Stimulated activated CD4-positive, alpha-beta T cell treated with anti-CD3 and anti-CD28 coated beads, TNF-alpha, amount 100 ng/mL, for 24 hours (primary cell): ENCODE results near the gene ZC3H6.
"Not testable (repeated sequence)": the region's sequence is repeated elsewhere in the genome, so short reads cannot be mapped to it uniquely, and the experiment has no call there.

ENCODE experiments used
- DNase-seq, 3 experiments: peaks; one replicate each; pipeline ENCODE4 v3.0.0-alpha.2; 2020; ENCODE audit warnings: low read depth in 3 of 3

ZC3H6 gene

DNA sequence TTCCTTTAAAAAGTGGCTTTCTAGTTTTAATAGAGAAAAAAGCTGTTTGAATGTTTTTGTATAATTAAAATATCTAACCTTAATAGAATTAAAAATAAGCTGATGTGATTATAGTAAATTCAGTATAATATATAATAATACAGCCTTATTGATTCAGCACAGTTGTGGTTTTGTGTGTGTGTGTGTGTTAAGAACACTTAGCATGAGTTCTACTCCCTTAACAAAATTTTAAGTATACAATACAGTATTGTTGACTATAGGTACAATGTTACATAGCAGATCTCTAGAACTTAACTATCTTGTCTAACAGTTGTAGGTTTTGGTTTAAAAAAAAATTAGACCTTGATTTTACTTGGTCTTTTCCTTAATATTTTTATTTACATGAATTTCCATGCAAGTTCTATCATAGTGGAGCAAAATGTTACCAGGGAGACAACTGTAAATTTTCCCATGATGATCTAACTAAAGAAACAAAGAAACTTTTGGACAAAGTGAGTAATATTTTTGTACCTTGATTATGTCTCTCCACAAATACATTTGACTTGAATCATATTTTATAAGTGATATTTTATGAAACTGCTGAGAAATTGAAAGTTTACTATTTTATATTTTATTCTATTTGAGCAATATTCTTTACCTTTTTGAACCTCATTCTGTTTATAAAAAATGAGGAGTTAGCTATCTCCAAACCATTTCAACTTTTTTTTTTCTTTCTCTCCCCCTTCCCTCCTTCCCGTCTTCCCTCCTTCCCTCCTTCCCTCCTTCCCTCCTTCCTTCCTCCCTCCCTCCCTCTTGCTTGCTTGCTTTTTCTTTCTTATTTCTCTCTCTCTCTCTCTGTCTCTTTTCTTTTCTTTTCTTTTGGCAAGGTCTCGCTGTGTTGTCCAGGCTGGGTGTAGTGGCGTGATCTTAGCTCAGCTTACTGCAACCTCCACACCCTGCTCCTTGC, 46.3 kb downstream of the ZC3H6 start:
- DNase-seq = no peak

DNA sequence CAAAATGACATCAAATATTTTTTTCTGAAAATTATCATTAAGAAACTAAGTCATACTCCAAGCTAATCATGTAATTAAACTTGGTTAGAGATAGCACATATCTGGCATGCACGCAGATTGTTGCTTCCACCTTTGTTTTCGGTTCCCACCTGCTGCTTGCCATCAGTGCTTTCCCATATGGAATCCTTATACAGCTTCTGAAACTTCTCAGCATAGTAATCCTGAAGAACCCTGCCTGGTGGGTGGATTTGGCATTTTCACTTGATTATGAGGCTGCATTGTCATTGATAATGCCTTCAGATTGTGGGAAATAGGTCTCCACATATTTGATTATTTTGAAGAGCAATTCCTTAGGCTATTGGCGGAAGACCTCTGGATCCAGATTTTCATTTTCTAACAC, 47.5 kb downstream of the ZC3H6 start:
- no peak for DNase-seq

GRCh38 chr2:112332123-112332696, 56.8 kb downstream of the ZC3H6 start:
- no peak for DNase-seq

GRCh38 chr2:112335600-112335999, 60.2 kb downstream of the ZC3H6 start:
- no peak for DNase-seq

DNA sequence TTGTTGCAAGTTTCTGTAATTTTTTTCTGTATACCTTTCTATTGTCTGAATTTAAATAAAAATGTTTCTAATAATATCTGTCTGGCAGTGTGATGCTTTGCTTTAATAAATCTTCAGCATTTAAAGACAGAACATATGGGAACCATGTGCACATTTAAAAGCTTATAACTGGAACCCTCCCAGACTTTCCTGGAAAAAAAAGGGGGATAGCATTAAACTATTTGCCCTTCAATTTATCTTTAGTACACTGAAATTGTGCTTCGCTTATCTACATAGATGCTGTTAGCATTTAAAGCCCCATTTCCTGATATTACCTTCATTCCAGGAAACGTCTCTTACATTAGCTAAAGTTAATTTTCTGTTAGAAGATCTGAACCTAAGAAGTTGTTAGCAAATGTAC, 64.6 kb downstream of the ZC3H6 start:
- DNase-seq = no peak

DNA sequence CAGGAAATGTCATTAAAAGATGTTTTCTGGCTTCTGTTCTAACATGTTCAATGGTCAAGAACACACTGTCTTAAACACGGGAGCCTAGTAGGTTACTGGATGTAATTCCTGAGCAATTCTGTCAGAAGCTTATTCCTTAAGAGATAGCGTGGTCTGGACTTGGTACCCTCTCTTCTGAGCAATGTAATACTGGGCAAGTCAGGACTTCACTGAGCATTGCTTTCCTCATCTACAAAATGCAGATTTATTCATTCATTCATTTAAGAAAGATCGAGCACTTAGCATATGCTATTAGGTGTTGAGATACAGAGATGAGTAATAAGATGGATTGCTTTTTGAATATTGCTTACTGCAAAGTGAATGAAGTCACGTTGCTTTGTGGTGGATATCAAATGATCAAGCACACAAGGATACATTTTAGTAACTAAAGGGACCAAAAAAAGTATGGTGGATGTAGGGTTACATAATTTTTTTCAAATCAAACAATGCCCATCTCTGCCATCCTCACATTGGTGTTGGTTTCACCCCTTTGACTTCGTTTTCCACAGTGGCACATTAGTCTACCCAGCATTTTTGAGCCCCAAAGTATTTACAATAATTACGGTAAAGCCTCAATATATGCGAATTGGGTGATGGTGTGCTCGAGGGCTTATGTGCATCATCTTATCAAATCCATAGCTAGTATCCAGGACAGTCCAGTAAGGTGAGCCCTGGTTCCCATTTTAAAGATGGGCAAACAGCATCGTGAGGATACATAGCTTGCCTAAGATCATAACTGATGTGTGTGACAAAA, 65.3 kb downstream of the ZC3H6 start:
- no peak for DNase-seq

- DNase-seq = no peak
These were observed 66.7 kb downstream of the ZC3H6 start for GRCh38 chr2:112342067-112342550.

GRCh38 chr2:112343827-112344585, 68.6 kb downstream of the ZC3H6 start:
- no peak for DNase-seq

DNA sequence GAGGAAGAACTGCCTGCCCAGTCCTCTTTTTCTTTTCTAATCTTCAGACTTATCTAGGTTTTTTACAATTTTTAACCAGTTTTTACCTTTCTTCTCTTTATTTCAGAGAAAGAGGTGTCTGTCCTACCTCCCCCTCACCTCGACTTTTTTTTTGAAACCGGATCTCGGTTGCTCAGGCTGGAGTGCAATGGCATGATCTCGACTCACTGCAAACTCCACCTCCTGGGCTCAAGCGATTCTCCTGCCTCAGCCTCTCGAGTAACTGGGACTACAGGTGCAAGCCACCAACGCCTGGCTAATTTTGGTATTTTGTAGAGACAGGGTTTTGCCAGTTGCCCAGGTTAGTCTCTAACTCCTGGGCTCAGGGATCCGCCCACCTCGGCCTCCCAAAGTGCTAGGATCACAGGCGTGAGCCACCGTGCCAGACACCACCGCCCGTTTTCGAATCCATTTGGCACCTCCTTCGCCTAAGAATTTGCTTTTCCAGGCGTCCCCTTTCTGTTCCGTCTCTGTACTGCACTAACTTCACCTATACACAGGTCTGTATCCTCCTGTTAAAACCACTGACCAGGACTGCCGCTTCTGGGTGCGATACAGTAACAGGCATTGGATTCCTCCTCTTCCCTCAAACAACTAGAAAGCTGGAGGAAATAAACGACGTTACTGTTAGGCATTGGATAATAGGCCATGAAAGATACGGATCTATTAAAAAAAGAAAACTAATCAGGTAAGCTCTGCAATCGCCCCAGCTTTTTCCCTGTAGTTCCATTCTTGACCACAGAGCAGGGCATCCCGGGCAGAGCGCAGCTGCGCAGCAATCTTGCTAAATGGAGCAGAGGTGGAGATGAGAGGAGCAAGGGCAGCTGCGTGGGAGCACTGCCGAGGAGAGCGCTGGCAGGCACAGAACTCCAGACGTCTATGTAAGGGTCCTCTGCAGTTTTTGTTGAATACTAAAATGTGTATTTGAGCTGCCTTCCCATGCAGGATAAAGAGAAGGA, 69.9 kb downstream of the ZC3H6 start:
- DNase-seq = no peak

DNA sequence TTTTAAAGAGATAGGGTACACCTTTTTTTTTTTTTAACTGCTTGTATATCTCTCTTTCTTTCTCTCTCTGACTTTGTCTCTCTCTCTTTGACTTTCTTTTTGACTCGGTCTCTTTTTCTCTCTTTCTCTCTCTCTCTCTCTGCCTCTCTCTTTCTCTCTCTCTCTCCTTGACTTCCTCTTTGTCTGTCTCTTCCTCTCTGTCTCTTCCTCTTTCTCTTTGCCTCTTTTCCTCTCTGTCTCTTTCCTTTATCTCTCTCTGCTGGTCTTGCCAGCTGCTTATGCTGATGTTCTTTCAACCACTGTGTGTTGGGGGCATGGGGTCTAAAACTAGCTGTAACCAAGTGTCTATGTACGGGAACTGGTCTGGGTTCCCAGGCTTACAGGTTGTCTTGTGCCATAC, 76.9 kb downstream of the ZC3H6 start:
- not testable (repeated sequence) for DNase-seq

- DNase-seq = not testable (repeated sequence)
These were observed 77.6 kb downstream of the ZC3H6 start for GRCh38 chr2:112352809-112353603.

- DNase-seq = not testable (repeated sequence)
These were observed 78.9 kb downstream of the ZC3H6 start for GRCh38 chr2:112354335-112354734.

GRCh38 chr2:112360055-112360454, 84.7 kb downstream of the ZC3H6 start:
- DNase-seq = not testable (repeated sequence)
